ENCODE results near the gene FNDC3B. TPM values are rescaled to one million over a fixed set of nuclear protein-coding genes. Genes with fewer than 3 reads are reported as not detected.

Gene FNDC3B
- total and polyA plus RNA-seq, 9 of the 15 experiments (the other 6 are each of a cell fraction or from before 2014, with no cell fraction given) = 7.0 to 35.8 (median 16.2) TPM

GRCh38 chr3:172111163-172111562 lies 71.8 kb downstream of the FNDC3B start (continued):
- no peak for TF ChIP-seq HES1 (IDR thresholded peaks at IDR 0.05; ENCODE audit: low read depth)
- no peak for TF ChIP-seq SPI1 (IDR thresholded peaks at IDR 0.05; ENCODE audit: borderline replicate concordance, low read depth, low read length)
- TF ChIP-seq, protein P1, sequence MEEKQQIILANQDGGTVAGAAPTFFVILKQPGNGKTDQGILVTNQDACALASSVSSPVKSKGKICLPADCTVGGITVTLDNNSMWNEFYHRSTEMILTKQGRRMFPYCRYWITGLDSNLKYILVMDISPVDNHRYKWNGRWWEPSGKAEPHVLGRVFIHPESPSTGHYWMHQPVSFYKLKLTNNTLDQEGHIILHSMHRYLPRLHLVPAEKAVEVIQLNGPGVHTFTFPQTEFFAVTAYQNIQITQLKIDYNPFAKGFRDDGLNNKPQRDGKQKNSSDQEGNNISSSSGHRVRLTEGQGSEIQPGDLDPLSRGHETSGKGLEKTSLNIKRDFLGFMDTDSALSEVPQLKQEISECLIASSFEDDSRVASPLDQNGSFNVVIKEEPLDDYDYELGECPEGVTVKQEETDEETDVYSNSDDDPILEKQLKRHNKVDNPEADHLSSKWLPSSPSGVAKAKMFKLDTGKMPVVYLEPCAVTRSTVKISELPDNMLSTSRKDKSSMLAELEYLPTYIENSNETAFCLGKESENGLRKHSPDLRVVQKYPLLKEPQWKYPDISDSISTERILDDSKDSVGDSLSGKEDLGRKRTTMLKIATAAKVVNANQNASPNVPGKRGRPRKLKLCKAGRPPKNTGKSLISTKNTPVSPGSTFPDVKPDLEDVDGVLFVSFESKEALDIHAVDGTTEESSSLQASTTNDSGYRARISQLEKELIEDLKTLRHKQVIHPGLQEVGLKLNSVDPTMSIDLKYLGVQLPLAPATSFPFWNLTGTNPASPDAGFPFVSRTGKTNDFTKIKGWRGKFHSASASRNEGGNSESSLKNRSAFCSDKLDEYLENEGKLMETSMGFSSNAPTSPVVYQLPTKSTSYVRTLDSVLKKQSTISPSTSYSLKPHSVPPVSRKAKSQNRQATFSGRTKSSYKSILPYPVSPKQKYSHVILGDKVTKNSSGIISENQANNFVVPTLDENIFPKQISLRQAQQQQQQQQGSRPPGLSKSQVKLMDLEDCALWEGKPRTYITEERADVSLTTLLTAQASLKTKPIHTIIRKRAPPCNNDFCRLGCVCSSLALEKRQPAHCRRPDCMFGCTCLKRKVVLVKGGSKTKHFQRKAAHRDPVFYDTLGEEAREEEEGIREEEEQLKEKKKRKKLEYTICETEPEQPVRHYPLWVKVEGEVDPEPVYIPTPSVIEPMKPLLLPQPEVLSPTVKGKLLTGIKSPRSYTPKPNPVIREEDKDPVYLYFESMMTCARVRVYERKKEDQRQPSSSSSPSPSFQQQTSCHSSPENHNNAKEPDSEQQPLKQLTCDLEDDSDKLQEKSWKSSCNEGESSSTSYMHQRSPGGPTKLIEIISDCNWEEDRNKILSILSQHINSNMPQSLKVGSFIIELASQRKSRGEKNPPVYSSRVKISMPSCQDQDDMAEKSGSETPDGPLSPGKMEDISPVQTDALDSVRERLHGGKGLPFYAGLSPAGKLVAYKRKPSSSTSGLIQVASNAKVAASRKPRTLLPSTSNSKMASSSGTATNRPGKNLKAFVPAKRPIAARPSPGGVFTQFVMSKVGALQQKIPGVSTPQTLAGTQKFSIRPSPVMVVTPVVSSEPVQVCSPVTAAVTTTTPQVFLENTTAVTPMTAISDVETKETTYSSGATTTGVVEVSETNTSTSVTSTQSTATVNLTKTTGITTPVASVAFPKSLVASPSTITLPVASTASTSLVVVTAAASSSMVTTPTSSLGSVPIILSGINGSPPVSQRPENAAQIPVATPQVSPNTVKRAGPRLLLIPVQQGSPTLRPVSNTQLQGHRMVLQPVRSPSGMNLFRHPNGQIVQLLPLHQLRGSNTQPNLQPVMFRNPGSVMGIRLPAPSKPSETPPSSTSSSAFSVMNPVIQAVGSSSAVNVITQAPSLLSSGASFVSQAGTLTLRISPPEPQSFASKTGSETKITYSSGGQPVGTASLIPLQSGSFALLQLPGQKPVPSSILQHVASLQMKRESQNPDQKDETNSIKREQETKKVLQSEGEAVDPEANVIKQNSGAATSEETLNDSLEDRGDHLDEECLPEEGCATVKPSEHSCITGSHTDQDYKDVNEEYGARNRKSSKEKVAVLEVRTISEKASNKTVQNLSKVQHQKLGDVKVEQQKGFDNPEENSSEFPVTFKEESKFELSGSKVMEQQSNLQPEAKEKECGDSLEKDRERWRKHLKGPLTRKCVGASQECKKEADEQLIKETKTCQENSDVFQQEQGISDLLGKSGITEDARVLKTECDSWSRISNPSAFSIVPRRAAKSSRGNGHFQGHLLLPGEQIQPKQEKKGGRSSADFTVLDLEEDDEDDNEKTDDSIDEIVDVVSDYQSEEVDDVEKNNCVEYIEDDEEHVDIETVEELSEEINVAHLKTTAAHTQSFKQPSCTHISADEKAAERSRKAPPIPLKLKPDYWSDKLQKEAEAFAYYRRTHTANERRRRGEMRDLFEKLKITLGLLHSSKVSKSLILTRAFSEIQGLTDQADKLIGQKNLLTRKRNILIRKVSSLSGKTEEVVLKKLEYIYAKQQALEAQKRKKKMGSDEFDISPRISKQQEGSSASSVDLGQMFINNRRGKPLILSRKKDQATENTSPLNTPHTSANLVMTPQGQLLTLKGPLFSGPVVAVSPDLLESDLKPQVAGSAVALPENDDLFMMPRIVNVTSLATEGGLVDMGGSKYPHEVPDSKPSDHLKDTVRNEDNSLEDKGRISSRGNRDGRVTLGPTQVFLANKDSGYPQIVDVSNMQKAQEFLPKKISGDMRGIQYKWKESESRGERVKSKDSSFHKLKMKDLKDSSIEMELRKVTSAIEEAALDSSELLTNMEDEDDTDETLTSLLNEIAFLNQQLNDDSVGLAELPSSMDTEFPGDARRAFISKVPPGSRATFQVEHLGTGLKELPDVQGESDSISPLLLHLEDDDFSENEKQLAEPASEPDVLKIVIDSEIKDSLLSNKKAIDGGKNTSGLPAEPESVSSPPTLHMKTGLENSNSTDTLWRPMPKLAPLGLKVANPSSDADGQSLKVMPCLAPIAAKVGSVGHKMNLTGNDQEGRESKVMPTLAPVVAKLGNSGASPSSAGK (IDR thresholded peaks at IDR 0.05) = no peak
- TF ChIP-seq ZBTB17 (CRISPR knock-in tag; IDR thresholded peaks at IDR 0.05) = no peak
- TF ChIP-seq, protein P2, sequence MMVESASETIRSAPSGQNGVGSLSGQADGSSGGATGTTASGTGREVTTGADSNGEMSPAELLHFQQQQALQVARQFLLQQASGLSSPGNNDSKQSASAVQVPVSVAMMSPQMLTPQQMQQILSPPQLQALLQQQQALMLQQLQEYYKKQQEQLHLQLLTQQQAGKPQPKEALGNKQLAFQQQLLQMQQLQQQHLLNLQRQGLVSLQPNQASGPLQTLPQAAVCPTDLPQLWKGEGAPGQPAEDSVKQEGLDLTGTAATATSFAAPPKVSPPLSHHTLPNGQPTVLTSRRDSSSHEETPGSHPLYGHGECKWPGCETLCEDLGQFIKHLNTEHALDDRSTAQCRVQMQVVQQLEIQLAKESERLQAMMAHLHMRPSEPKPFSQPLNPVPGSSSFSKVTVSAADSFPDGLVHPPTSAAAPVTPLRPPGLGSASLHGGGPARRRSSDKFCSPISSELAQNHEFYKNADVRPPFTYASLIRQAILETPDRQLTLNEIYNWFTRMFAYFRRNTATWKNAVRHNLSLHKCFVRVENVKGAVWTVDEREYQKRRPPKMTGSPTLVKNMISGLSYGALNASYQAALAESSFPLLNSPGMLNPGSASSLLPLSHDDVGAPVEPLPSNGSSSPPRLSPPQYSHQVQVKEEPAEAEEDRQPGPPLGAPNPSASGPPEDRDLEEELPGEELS (CRISPR knock-in tag; IDR thresholded peaks at IDR 0.05; ENCODE audit: borderline replicate concordance) = no peak
- no peak for TF ChIP-seq AFF1 (IDR thresholded peaks at IDR 0.05; ENCODE audit: low read depth in 1 of 2, partially characterized antibody in 2 of 2)
- TF ChIP-seq, protein P3, sequence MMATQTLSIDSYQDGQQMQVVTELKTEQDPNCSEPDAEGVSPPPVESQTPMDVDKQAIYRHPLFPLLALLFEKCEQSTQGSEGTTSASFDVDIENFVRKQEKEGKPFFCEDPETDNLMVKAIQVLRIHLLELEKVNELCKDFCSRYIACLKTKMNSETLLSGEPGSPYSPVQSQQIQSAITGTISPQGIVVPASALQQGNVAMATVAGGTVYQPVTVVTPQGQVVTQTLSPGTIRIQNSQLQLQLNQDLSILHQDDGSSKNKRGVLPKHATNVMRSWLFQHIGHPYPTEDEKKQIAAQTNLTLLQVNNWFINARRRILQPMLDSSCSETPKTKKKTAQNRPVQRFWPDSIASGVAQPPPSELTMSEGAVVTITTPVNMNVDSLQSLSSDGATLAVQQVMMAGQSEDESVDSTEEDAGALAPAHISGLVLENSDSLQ (IDR thresholded peaks at IDR 0.05) = no peak
- no peak for TF ChIP-seq BHLHE40 (IDR thresholded peaks at IDR 0.05; ENCODE audit: low read length)
